ENCODE measurements around the gene FLG.
"Not testable (repeated sequence)": the region's sequence is repeated elsewhere in the genome, so short reads cannot be mapped to it uniquely, and the experiment has no call there.

Gene FLG

GRCh38 chr1:152303139-152303872 is 21.7 kb downstream of the FLG start:
- not testable (repeated sequence) for H3K36me3 ChIP-seq (ENCODE audit: control insufficient read depth, insufficient read depth, low read length); H3K9ac ChIP-seq (ENCODE audit: low read depth, low read length); H3K4me3 ChIP-seq (ENCODE audit: low read depth, low read length); H3K27me3 ChIP-seq (ENCODE audit: control insufficient read depth, insufficient read depth, low read length); H3K4me1 ChIP-seq (ENCODE audit: control insufficient read depth, insufficient read depth, low read length); H3K27ac ChIP-seq (ENCODE audit: low read depth, low read length)
- H3K9me3 ChIP-seq (ENCODE audit: control insufficient read depth, insufficient read depth, low read length) = peaks cover 61% of the 10 kb centered on the region

GRCh38 chr1:152256394-152256793 is 68.6 kb downstream of the FLG start:
- peaks cover 44% of the 10 kb centered on the region for H3K9me3 ChIP-seq (ENCODE audit: control insufficient read depth, insufficient read depth, low read length)
- not testable (repeated sequence) for H3K27ac ChIP-seq (ENCODE audit: low read depth, low read length); H3K36me3 ChIP-seq (ENCODE audit: control insufficient read depth, insufficient read depth, low read length); H3K4me1 ChIP-seq (ENCODE audit: control insufficient read depth, insufficient read depth, low read length); H3K4me3 ChIP-seq (ENCODE audit: low read depth, low read length); H3K27me3 ChIP-seq (ENCODE audit: control insufficient read depth, insufficient read depth, low read length); H3K9ac ChIP-seq (ENCODE audit: low read depth, low read length)
